BJ (cell line): ENCODE results near the gene EPHA1. TPM values are rescaled to one million over a fixed set of nuclear protein-coding genes. Genes with fewer than 3 reads are reported as not detected.

ENCODE experiments used
- CTCF ChIA-PET: fragments of 350-600 bp; formaldehyde crosslinking; extraction: SDS; loops from one replicate; lab custom pipeline; 2021; ENCODE audit warnings: antibody characterized with exemption, inconsistent platforms; lab: Yijun Ruan, JAX
- POLR2A ChIA-PET: fragments of 300-600 bp; sonication (Branson Sonifier 250); formaldehyde crosslinking; extraction: SDS; loops from one replicate; lab custom pipeline; 2021; ENCODE audit warnings: antibody characterized with exemption; lab: Charles Lee
- DNase-seq: peaks from one replicate; pipeline ENCODE4 v3.0.0-alpha.2; 2011; ENCODE audit warnings: low read depth
- H3K27me3 ChIP-seq: 2 replicates; pipeline ENCODE4 v1.6.0; 2011; ENCODE audit warnings: low read length; ENCODE audit not compliant: control insufficient read depth, insufficient read depth
- H3K36me3 ChIP-seq: 2 replicates; pipeline ENCODE4 v1.5.1; 2011; ENCODE audit warnings: low read length; ENCODE audit not compliant: control insufficient read depth, insufficient read depth
- H3K4me3 ChIP-seq: 2 replicates; pipeline ENCODE4 v1.5.1; 2011; ENCODE audit warnings: low read depth, mild to moderate bottlenecking, control low read depth, low read length
- polyA plus RNA-seq: library from polyadenylated mRNA; depleted of rRNA; stranded (reverse); fragments of >200 nt; gene quantifications from 2 replicates; pipeline ENCODE4 v1.2.3, GENCODE V29; 2011
- TF ChIP-seq, protein P1 (sequence below): IDR thresholded peaks from 2 replicates; pipeline ENCODE4 v1.5.1; 2011; ENCODE audit warnings: low read depth, mild to moderate bottlenecking, control low read depth, inconsistent platforms, low read length, moderate library complexity; ENCODE audit not compliant: insufficient read depth

EPHA1 gene
- polyA plus RNA-seq, 1 experiment: 0.05 TPM

DNA sequence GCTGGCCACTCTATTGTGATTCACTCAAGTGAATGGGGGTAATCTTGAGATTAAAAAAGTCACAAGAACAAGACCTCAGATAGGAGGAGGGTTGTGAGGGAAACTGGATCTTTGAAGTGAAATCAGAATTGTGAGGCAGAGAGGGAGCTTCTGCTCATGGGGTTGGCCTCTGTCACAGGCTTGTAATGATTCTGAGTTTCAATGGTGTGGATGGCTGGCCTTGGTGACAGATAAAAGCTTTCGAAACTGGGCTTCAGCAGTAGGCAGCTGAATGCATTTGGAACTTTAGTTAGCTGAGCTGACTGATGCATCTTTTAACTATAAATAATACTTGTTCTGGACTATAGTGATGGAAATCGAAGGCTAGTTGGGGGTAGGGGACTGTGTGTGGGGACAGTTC is 46.8 kb upstream of the EPHA1 start:
- no peak for DNase-seq
- Histone ChIP-seq H3K27me3 (no peaks in the 10 kb centered on the region), H3K4me3 (no peak overlapping the region), H3K36me3 (no peaks in the 10 kb centered on the region)
- ChIA-PET CTCF (interaction anchor here (1.0 to 2.0 kb wide), 3 partner anchors 16 to 240 kb away, joined by 3 to 9 read pairs (median 3); no protein-coding TSS in a partner anchor), POLR2A (no interaction called here)
- TF ChIP-seq, protein P1, sequence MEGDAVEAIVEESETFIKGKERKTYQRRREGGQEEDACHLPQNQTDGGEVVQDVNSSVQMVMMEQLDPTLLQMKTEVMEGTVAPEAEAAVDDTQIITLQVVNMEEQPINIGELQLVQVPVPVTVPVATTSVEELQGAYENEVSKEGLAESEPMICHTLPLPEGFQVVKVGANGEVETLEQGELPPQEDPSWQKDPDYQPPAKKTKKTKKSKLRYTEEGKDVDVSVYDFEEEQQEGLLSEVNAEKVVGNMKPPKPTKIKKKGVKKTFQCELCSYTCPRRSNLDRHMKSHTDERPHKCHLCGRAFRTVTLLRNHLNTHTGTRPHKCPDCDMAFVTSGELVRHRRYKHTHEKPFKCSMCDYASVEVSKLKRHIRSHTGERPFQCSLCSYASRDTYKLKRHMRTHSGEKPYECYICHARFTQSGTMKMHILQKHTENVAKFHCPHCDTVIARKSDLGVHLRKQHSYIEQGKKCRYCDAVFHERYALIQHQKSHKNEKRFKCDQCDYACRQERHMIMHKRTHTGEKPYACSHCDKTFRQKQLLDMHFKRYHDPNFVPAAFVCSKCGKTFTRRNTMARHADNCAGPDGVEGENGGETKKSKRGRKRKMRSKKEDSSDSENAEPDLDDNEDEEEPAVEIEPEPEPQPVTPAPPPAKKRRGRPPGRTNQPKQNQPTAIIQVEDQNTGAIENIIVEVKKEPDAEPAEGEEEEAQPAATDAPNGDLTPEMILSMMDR: no peak

DNA sequence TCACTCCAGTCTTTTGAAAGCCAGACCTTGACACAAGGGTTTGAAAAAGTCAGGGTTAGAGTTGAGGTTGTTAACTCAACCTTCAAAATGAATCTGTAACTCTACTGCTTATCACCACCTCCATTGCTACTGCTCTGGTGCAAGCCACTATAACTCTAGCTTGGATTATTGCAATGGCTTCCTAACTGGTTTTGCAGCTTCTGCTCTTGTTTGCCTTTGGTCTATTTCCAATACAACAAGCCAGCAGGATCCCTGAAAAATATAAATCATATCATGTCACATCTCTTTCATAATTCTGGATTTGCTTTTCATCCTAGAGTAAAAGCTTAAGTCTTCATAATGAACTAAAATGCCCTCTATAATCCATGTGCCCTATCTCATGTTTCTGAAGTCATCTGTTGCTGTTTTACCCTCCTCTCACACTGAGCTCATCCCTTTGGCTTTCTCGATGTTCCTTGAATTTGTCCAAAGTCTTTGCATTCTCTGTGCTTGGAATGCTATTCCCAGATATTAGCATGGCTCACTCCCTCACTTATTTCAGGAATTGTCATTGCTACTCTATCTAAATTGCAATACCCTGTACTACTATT is 45.5 kb upstream of the EPHA1 start:
- H3K4me3 ChIP-seq: no peak overlapping the region
- ChIA-PET CTCF (interaction anchor here (0.8 to 2.0 kb wide), 4 partner anchors 14 to 214 kb away, joined by 3 to 9 read pairs (median 4); no protein-coding TSS in a partner anchor), POLR2A (no interaction called here)
- DNase-seq: no peak
- TF ChIP-seq, protein P1: no peak
- no peaks in the 10 kb centered on the region for H3K36me3 ChIP-seq
- H3K27me3 ChIP-seq: no peaks in the 10 kb centered on the region

DNA sequence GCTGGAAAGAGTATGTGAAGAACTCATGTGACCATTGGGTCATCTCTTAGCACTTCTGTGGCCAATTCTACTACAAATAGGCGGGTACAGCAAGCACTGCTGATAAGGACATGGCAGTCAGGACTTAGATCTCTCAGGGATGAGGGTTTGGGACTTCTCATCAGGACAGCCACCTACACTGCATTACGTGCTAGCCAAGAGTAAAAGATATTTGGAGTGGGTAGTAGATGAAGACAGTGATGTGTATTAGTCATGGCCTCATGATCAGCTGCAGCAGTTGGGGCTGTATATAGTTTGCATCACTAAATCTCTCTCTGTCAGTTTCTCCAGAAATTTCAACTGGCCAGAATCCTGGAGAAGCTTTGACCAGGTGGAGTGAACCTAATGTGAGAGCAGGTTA is 43.8 kb upstream of the EPHA1 start:
- no peak for DNase-seq
- Histone ChIP-seq H3K4me3 (no peak overlapping the region), H3K27me3 (no peaks in the 10 kb centered on the region), H3K36me3 (no peaks in the 10 kb centered on the region)
- TF ChIP-seq, protein P1: no peak
- ChIA-PET POLR2A (no interaction called here), CTCF (interaction anchor here (1.6 kb wide), 1 partner anchor 9 kb away, joined by 3 read pairs; the partner anchor contains the start of gene TAS2R60)

DNA sequence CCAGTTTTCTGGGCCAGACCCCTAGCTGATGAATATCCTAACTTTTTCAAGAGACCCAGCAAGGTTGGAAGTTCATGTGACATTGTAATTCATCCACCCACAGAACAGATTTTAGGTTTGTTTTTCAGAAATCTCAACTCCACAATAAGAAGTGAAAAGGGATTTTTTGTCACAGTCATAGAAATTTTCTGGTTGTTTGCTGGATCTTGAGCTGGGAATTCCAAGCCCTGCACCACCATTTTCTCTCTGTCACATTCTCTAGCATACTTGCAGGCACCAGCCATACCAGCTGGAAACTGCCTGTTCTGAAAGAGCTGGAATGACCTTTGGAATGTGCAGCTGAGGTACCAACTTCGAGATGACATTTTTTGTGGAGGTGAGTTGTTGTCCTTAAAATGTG is 43.1 kb upstream of the EPHA1 start:
- no peak for DNase-seq
- ChIA-PET CTCF (interaction anchor here (1.6 kb wide), 2 partner anchors 8 to 14 kb away, joined by 3 read pairs; partner anchors contain the start of gene TAS2R60), POLR2A (no interaction called here)
- TF ChIP-seq, protein P1: no peak
- H3K36me3 ChIP-seq: no peaks in the 10 kb centered on the region
- H3K4me3 ChIP-seq: no peak overlapping the region
- H3K27me3 ChIP-seq: no peaks in the 10 kb centered on the region

DNA sequence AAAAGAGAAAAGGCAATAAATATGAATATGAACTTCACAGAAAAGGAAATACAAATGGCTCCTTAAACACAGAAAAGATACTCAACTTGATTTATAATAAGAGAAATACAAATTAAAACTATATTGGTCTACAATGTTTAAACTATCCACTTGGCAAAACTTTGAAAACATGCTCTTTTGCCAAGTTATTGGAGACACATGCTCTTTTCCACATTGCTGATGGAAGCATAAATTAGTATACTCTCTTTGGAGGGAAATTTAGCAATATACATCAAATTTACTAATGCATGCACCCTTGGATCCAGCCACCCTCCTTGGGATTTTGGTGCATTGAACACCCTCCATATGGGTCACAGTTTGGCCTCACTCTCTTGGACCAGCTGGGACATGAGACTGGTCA is 42.5 kb upstream of the EPHA1 start:
- no peak overlapping the region for H3K4me3 ChIP-seq
- H3K27me3 ChIP-seq: no peaks in the 10 kb centered on the region
- TF ChIP-seq, protein P1: no peak
- POLR2A ChIA-PET: no interaction called here
- DNase-seq: no peak
- CTCF ChIA-PET: interaction anchor here (1.6 kb wide), 1 partner anchor 13 kb away, joined by 3 read pairs; no protein-coding TSS in a partner anchor
- no peaks in the 10 kb centered on the region for H3K36me3 ChIP-seq
